Muscle of leg (tissue), 11 donors: ENCODE measurements around the gene MAB21L2. TPM values are rescaled to one million over a fixed set of nuclear protein-coding genes. Genes with fewer than 3 reads are reported as not detected.

Experiments used
- DNase-seq: peaks from one replicate; pipeline ENCODE4 v3.0.0; 2013
- H3K27ac ChIP-seq: one replicate; pipeline ENCODE4 v1.5.1; 2013; ENCODE audit warnings: mild to moderate bottlenecking, low read length, control low read depth
- H3K27me3 ChIP-seq: one replicate; pipeline ENCODE4 v1.6.1; 2013; ENCODE audit warnings: low read length; ENCODE audit not compliant: control insufficient read depth, insufficient read depth
- H3K36me3 ChIP-seq: one replicate; pipeline ENCODE4 v1.6.1; 2013; ENCODE audit warnings: low read length; ENCODE audit not compliant: control insufficient read depth, insufficient read depth
- H3K4me1 ChIP-seq: one replicate; pipeline ENCODE4 v1.6.1; 2013; ENCODE audit warnings: low read length; ENCODE audit not compliant: control insufficient read depth, insufficient read depth
- H3K4me3 ChIP-seq: one replicate; pipeline ENCODE4 v1.5.1; 2013; ENCODE audit warnings: low read length, control low read depth
- H3K9me3 ChIP-seq: replicated peaks from 2 replicates; pipeline ENCODE4 v1.6.1; 2013; ENCODE audit warnings: low read depth, low read length; ENCODE audit not compliant: control insufficient read depth
- WGBS: methylation state at CpG from one replicate; pipeline ENCODE4 v1.1.5; 2013; ENCODE audit warnings: missing lambda C conversion rate; ENCODE audit not compliant: insufficient coverage; 5-methylcytosine and 5-hydroxymethylcytosine counted together
- polyA plus RNA-seq, 8 donors: library from polyadenylated mRNA; unstranded; fragments of 120-200 nt; gene quantifications; one replicate each; pipeline versions ENCODE4 v1.2.1 to v1.2.3, GENCODE V29; 2013; ENCODE audit warnings: inconsistent platforms in 1 of 8, low replicate concordance in 1 of 8; ENCODE audit not compliant: insufficient read length in 8 of 8, insufficient read depth in 1 of 8
- total RNA-seq: library from RNA; stranded (reverse); fragments of 120-200 nt; gene quantifications from one replicate; pipeline ENCODE4 v1.2.4, GENCODE V29; 2013

MAB21L2 gene
- total and polyA plus RNA-seq, 9 donors = 0.11 to 4.8 (median 0.66) TPM

DNA sequence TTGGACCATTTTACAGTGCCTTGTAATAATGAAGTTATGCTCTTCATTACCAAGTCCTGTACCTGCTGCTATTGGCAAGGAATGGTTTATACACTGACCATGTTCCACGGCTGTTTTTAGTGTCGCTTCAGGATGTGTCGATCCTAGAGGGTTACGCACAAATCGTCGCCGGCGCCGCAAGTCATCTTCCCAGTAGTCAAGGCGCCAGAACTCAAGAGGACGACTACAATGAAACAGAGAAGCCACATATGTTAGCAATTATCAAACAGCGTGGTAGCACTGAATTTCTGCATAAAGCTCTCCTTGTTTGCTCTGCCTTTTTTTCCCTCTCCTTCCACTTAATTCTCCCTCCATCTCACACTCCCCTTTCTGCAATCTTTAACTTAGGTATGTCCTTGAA is 17.0 kb downstream of the MAB21L2 start:
- Histone ChIP-seq H3K27ac (no peak overlapping the region), H3K36me3 (no peaks in the 10 kb centered on the region), H3K4me1 (no peaks in the 10 kb centered on the region), H3K9me3 (no peaks in the 10 kb centered on the region), H3K4me3 (no peak overlapping the region), H3K27me3 (no peaks in the 10 kb centered on the region)
- 54% methylated on average over 12 of the region's 12 CpGs for WGBS
- DNase-seq = no peak

DNA sequence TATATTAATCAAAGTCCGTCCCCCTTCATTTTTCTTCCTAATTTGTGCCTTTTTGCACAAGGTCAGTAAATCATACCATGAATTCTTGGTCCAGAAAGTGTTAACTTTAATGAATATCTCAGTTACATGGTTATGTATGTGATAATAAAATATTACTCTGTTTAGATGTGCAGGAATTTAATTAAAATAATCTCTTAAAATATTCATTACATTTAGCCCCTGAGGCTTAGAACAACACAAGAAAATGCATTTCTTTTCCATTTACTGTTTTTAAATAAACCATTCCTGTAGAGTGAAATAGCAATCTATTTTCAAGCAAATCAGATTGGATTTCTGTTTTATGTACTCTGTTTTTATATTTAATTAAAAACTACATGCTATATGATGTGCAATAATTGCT is 17.6 kb downstream of the MAB21L2 start:
- DNase-seq = no peak
- H3K27me3 ChIP-seq = no peaks in the 10 kb centered on the region
- H3K4me1 ChIP-seq = no peaks in the 10 kb centered on the region
- no peak overlapping the region for H3K27ac ChIP-seq
- H3K9me3 ChIP-seq = no peaks in the 10 kb centered on the region
- no peaks in the 10 kb centered on the region for H3K36me3 ChIP-seq
- no CpG with 5 or more reads among the region's 1 CpG for WGBS
- no peak overlapping the region for H3K4me3 ChIP-seq

DNA sequence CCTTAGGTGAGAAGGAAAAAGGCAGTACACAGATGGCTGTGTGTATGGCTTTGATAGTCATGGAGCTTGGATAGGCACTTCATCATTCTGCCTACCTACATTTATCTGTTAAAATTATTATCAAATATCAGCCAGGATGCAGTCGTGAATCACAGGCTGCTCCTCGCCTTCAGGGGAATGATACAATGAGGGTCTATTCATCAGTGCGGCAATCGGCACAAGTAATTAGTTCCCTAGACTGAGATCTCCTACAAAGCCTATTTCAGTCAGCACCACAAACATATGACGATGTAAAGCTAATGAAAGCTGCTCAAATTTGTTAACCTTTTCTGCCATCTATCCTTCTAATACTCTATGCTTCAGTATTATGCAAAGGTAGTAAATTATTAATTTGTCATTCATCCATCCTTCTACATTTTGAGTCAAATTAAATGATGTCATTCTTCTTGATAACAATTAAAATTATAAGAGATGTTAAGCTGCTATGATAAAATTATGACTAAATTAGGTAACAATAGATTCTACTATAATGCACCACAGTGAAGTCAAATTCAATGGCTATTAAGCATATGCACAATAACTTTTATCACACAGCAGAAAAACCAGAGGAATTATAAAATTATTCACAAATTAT is 19.0 kb downstream of the MAB21L2 start:
- Histone ChIP-seq H3K4me1 (no peaks in the 10 kb centered on the region), H3K9me3 (no peaks in the 10 kb centered on the region), H3K27ac (no peak overlapping the region), H3K4me3 (no peak overlapping the region), H3K36me3 (no peaks in the 10 kb centered on the region), H3K27me3 (no peaks in the 10 kb centered on the region)
- no peak for DNase-seq
- WGBS = 86% methylated on average over 4 of the region's 5 CpGs

DNA sequence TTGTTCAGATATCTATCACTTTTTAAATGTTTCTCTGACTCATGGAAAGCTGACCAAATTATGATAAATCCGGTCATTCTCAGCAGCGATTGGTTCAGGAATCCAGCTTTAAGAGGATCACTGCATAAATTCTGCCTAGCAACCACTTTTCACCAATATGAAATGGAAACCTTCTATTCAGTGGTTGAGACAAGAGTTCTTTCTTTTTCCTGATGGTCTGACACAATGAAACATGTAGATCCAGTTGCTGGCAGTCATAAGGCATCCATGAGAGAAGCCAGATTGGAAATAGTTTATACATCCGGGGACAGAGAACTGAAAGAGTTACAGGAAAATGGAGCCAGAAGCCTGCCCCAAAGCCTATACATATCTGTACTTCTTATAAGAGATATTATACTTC is 27.2 kb downstream of the MAB21L2 start:
- no peak for DNase-seq
- no peak overlapping the region for H3K27ac ChIP-seq
- H3K9me3 ChIP-seq = no peaks in the 10 kb centered on the region
- H3K4me1 ChIP-seq = no peaks in the 10 kb centered on the region
- no peak overlapping the region for H3K4me3 ChIP-seq
- no peaks in the 10 kb centered on the region for H3K36me3 ChIP-seq
- H3K27me3 ChIP-seq = no peaks in the 10 kb centered on the region
- no CpG with 5 or more reads among the region's 3 CpGs for WGBS

DNA sequence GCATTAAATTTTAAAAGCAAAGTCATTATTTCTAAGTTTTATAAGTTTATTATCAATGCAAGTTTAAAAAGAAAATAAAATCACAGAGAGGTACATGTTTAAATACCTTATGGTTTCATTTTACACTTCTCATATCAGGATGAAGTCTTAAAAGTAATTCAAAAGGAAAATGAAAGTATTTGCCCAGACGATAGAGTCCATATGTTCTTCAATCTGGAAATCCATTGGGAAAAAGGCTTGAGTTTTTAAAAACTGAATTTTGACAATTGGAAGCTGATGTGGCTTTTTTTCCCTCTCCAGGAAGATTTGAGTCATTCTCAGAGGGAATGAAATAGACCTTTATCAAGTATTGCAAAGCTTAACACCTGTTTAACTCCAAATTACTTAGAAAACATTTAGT is 37.1 kb downstream of the MAB21L2 start:
- DNase-seq = peak; percentile 67
- WGBS = no CpG with 5 or more reads among the region's 1 CpG
- no peaks in the 10 kb centered on the region for H3K9me3 ChIP-seq
- no peaks in the 10 kb centered on the region for H3K27me3 ChIP-seq
- H3K4me1 ChIP-seq = no peaks in the 10 kb centered on the region
- no peaks in the 10 kb centered on the region for H3K36me3 ChIP-seq
- H3K27ac ChIP-seq = no peak overlapping the region
- H3K4me3 ChIP-seq = no peak overlapping the region

DNA sequence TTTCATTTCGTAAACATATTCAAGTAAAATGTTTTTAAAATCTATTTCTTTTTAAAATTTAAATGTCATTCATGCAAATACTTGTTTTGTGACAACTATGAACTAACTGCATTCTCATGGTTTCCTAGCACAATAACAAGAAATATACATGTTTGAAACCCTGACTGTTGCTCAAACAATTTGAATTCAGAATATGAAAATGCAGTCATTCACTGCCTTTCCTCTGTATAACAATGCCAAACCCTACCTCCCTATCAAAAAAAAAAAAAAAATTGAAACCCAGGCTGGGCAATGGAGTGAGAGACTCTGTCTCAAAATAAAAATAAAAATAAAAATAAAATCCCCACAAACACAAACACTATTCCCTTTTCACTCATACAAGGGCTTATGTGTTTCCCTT is 42.1 kb downstream of the MAB21L2 start:
- H3K4me3 ChIP-seq = no peak overlapping the region
- H3K27me3 ChIP-seq = no peaks in the 10 kb centered on the region
- H3K36me3 ChIP-seq = no peaks in the 10 kb centered on the region
- no CpG with 5 or more reads among the region's 1 CpG for WGBS
- no peaks in the 10 kb centered on the region for H3K9me3 ChIP-seq
- no peaks in the 10 kb centered on the region for H3K4me1 ChIP-seq
- H3K27ac ChIP-seq = no peak overlapping the region
- no peak for DNase-seq

DNA sequence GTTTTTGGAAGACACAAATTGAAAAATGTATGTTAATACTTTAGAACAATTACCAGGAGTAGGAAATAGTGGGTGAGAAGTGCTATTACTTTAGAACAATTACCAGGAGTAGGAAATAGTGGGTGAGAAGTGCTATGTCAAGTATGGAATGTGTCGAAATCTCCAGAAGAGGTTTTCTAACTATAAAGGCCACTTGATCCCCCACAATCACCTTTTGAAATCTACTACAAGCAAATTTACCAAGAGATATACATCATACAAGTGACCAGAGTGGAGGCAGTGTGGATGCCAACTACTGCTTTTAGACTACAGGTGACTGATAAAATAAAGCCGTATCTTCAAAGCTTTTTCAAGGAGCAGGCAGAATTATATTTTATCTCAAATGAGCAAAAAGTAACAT is 43.1 kb downstream of the MAB21L2 start:
- WGBS = no CpG with 5 or more reads among the region's 2 CpGs
- DNase-seq = no peak
- H3K27ac ChIP-seq = no peak overlapping the region
- H3K4me1 ChIP-seq = no peaks in the 10 kb centered on the region
- no peaks in the 10 kb centered on the region for H3K9me3 ChIP-seq
- H3K27me3 ChIP-seq = no peaks in the 10 kb centered on the region
- no peaks in the 10 kb centered on the region for H3K36me3 ChIP-seq
- H3K4me3 ChIP-seq = no peak overlapping the region

DNA sequence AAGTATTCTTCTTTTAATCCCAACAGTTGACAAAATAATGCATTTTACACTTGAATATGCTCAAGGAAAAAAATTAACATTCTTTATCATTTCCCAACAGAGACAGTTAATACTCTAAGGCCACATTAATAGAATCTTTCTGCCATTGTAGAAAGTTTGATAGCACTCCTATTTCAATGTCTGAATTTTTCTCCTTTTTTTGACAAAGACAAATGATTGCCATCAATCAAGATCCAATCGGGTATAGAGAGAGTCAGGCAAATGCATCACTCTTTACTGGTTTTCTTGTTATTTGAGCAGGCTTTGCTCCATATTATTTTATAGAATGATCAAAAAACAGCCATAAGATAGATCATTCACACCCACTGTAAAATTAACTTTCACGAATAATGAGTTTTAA is 46.1 kb downstream of the MAB21L2 start:
- Histone ChIP-seq H3K9me3 (no peaks in the 10 kb centered on the region), H3K36me3 (no peaks in the 10 kb centered on the region), H3K27me3 (no peaks in the 10 kb centered on the region), H3K4me3 (no peak overlapping the region), H3K27ac (no peak overlapping the region), H3K4me1 (no peaks in the 10 kb centered on the region)
- DNase-seq = no peak
- no CpG with 5 or more reads among the region's 2 CpGs for WGBS

DNA sequence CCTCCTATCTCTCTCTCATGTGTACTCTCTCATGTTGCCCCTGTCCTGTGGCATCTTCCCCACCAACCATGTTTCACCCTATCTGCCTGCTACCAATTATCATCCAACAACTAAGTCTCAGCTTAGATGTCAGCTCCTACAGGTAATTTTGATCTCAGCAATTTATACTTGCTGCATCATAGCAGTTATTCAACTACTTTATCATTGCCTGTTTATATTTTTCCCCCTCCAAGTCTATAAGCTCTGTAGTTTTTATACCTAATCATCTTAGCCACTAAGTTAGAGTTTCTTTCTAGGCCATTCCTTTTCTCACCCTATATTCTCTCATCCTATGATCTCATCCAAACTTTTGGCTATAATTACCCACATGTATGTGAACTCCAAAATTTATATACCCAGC is 50.7 kb downstream of the MAB21L2 start:
- Histone ChIP-seq H3K4me1 (no peaks in the 10 kb centered on the region), H3K9me3 (peaks cover 2% of the 10 kb centered on the region), H3K27ac (no peak overlapping the region)

More for the DNA sequence above, 50.7 kb downstream of the MAB21L2 start:
- no peak overlapping the region for H3K4me3 ChIP-seq
- H3K27me3 ChIP-seq = no peaks in the 10 kb centered on the region
- H3K36me3 ChIP-seq = no peaks in the 10 kb centered on the region
- no peak for DNase-seq
